Transverse colon (tissue), 4 donors: ENCODE measurements around the gene RALGPS1. TPM values are rescaled to one million over a fixed set of nuclear protein-coding genes. Genes with fewer than 3 reads are reported as not detected.

ENCODE experiments used
- DNase-seq: peaks from one replicate; pipeline ENCODE4 v3.0.0-alpha.2; 2019
- H3K27ac ChIP-seq, 4 donors: fragments of 200-600 bp; sonication (generic); 2 replicates each; pipeline ENCODE4 v1.5.1; 2016 to 2018; ENCODE audit warnings: inconsistent platforms in 4 of 4
- H3K27me3 ChIP-seq: fragments of 200-600 bp; sonication (generic); 2 replicates; pipeline ENCODE4 v1.5.1; 2017; ENCODE audit warnings: inconsistent platforms
- H3K36me3 ChIP-seq, 4 donors: fragments of 200-600 bp; sonication (generic); 2 replicates each; pipeline ENCODE4 v1.5.1; 2017 to 2019; ENCODE audit warnings: inconsistent platforms in 4 of 4
- H3K4me1 ChIP-seq, 4 donors: fragments of 200-600 bp; sonication (generic); 2 replicates each; pipeline ENCODE4 v1.5.1; 2017 to 2020; ENCODE audit warnings: inconsistent platforms in 4 of 4
- H3K4me3 ChIP-seq, 4 donors: fragments of 200-600 bp; sonication (generic); 1 replicate in 1 of 4; 2 replicates in 3 of 4; pipeline versions ENCODE4 v1.5.1 to v1.6.1; 2017 to 2019; ENCODE audit warnings: inconsistent platforms in 4 of 4
- H3K9me3 ChIP-seq, 2 donors: fragments of 200-600 bp; sonication (generic); 2 replicates each; pipeline ENCODE4 v1.5.1; 2017 to 2019; ENCODE audit warnings: inconsistent platforms in 2 of 2
- EP300 ChIP-seq: sonication (generic); formaldehyde crosslinking; IDR thresholded peaks from one replicate; pipeline ENCODE4 v1.6.1; 2017; ENCODE audit warnings: antibody characterized with exemption, low read depth
- POLR2A ChIP-seq: fragments of 450-650 bp; IDR thresholded peaks from one replicate; pipeline ENCODE4 v1.6.1; 2016; ENCODE audit warnings: antibody characterized with exemption, mild to moderate bottlenecking, moderate library complexity
- POLR2AphosphoS5 ChIP-seq, 3 donors: sonication (generic); formaldehyde crosslinking; IDR thresholded peaks; one replicate each; pipeline ENCODE4 v1.6.1; 2016; ENCODE audit warnings: antibody characterized with exemption in 3 of 3
- whole genome bisulfite sequencing, 2 donors: methylation state at CpG; one replicate each; pipeline ENCODE4 v1.1.5; 2018; ENCODE audit warnings: low coverage in 1 of 2; 5-methylcytosine and 5-hydroxymethylcytosine counted together
- in situ Hi-C, 4 donors: fragments of 200-750 bp; cut with MboI; loops; one replicate each; pipeline versions ENCODE4 v1.15.0 to v1.15.1; 2017; ENCODE audit warnings: low sequenced_read_pairs in 3 of 4, low pct_ligation_motif_present in 1 of 4, low pct_unique_long_range_greater_than_20kb in 1 of 4
- intact Hi-C: fragments of 100-400 bp; cut with DNase I; formaldehyde crosslinking; loops from one replicate; pipeline ENCODE4 v1.15.1; 2023; ENCODE audit warnings: low total_unique reads
- total RNA-seq, 4 donors: library from RNA; depleted of rRNA; stranded (reverse); fragments of >200 nt; gene quantifications; one replicate each; pipeline ENCODE4 v1.1.0, GENCODE V29; 2016
- TF ChIP-seq, protein P1 (sequence below), 5 experiments: fragments of 200-600 bp in 3 of 5; fragments of 450-650 bp in 2 of 5; sonication (generic) in 3 of 5; IDR thresholded peaks; 1 replicate in 2 of 5; 2 replicates in 3 of 5; pipeline ENCODE4 v1.5.1; 2016 to 2017; ENCODE audit warnings: antibody characterized with exemption in 5 of 5, inconsistent platforms in 3 of 5, mild to moderate bottlenecking in 2 of 5, moderate library complexity in 1 of 5

Gene RALGPS1
- total RNA-seq, 4 donors from 2014 or later = 46.0 to 119 (median 87.6) TPM

DNA sequence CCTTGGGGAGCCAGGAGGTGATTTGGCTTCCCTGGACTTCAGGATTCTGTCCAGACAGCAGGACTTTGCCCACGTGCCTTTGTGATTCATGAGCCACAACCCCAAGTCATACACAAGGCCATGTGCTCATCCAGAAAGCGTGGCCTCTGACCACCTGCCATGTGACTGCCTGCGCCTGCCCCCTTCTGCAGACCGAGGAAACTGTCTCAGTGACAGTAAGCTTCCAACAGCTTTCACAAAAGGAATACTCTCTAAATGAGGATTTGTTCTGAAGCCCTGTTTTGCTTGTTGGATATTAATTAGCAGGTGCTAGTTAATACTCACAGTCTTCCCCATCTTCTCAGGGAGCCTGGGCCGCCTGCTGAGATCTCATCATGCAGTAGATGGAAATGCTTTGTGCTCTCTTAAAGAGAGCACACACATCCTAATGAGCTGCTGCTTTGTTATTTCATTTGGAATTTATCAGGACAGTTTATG lies 244.8 kb downstream of the RALGPS1 start:
- intact Hi-C loops (no loop called here), in situ Hi-C loops (no loop called here)
- H3K36me3 ChIP-seq = no peaks in the 10 kb centered on the region
- peaks cover 7 to 20% (median 8%) of the 10 kb centered on the region in 4 donors for H3K4me1 ChIP-seq
- peak; percentile 36 for DNase-seq
- TF ChIP-seq, protein P1, sequence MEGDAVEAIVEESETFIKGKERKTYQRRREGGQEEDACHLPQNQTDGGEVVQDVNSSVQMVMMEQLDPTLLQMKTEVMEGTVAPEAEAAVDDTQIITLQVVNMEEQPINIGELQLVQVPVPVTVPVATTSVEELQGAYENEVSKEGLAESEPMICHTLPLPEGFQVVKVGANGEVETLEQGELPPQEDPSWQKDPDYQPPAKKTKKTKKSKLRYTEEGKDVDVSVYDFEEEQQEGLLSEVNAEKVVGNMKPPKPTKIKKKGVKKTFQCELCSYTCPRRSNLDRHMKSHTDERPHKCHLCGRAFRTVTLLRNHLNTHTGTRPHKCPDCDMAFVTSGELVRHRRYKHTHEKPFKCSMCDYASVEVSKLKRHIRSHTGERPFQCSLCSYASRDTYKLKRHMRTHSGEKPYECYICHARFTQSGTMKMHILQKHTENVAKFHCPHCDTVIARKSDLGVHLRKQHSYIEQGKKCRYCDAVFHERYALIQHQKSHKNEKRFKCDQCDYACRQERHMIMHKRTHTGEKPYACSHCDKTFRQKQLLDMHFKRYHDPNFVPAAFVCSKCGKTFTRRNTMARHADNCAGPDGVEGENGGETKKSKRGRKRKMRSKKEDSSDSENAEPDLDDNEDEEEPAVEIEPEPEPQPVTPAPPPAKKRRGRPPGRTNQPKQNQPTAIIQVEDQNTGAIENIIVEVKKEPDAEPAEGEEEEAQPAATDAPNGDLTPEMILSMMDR (IDR thresholded peaks at IDR 0.05) = no peak
- TF ChIP-seq EP300 (peak; percentile 10), POLR2AphosphoS5 (IDR thresholded peaks at IDR 0.05) (peak; percentile 18 to 42 (median 33))
- H3K27ac ChIP-seq = peak overlapping the region in 3 of 4 donors; percentile 26 to 54 (median 27)
- 59% methylated on average over 5 of the region's 5 CpGs; no CpG with 5 or more reads in 1 of the 2 donors for WGBS, 2 donors
- H3K4me3 ChIP-seq = no peak overlapping the region
- H3K27me3 ChIP-seq = no peaks in the 10 kb centered on the region
- no peaks in the 10 kb centered on the region for H3K9me3 ChIP-seq

DNA sequence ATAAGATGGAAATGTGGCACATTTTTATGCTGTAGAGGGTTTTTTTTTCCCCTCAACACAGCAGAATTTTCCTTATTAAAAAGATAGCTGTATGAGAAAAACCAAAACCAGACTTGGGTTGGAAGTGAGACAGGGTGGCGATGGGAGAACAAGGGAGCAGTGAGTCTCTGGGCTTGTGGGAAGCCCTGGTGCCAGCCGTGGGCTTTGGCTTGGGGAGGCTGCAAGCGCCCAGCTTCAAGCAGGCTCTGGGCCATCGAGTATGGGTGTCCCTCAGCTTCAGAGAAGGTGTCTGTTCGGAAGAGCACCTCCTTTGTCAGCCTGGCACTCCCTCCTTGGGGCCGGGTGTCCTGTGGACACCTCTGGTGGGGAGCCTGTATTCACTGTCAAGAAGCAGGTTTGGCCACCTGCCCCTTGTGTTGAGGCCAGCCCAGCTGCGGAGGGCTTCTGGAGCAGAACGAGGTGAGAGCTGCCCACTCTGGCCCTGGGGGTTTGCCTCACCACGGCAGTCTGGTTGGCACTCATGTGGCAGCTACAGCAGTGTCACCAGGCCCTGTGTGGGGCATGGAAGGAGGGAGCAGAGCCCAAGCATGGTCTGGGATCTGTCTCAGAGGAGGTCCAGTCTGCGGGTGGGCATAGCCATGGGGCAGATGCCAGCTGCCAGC lies 245.5 kb downstream of the RALGPS1 start:
- DNase-seq = no peak
- 67 to 85% methylated on average over 1 to 8 of the region's 10 CpGs for WGBS, 2 donors
- in situ Hi-C loops (no loop called here), intact Hi-C loops (no loop called here)
- peaks cover 0 to 13% (median 3%) of the 10 kb centered on the region in 4 donors for H3K4me1 ChIP-seq
- H3K27me3 ChIP-seq = no peaks in the 10 kb centered on the region
- H3K27ac ChIP-seq = peak overlapping the region in 3 of 4 donors; percentile 23 to 54 (median 26)
- TF ChIP-seq EP300 (no peak), POLR2A (no peak), POLR2AphosphoS5 (IDR thresholded peaks at IDR 0.05) (no peak)
- TF ChIP-seq, protein P1 (IDR thresholded peaks at IDR 0.05) = no peak
- no peak overlapping the region for H3K4me3 ChIP-seq
- no peaks in the 10 kb centered on the region for H3K9me3 ChIP-seq
- H3K36me3 ChIP-seq = no peaks in the 10 kb centered on the region

DNA sequence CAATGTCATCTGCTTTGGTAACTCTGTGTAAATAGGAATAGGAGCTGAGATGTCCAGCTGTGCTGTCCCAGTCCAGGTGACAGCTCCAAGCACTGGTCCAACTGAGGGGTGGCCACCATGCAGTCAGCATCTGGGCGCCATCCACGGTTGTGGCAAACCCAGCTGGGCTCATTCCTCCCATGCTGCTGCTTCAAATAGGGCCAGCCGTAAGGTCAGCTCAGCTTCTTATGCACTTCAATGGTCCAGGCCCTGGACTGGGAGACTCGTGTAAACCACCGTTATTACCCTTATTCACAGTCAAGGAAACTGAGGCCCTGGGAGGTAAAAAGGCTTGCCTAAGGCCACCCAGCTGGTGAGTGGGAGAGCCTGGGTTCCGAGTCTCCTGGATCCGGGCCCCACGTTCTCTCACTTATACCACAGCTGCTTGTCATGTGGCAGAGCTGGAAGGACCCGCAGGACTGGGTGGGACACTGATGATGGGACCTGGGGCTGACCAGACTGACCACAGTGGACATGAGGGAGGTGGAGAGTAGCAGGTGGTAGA lies 246.6 kb downstream of the RALGPS1 start:
- TF ChIP-seq POLR2AphosphoS5 (IDR thresholded peaks at IDR 0.05) (no peak), POLR2A (no peak), EP300 (no peak)
- TF ChIP-seq, protein P1 (IDR thresholded peaks at IDR 0.05) = no peak
- H3K4me1 ChIP-seq = peaks cover 0 to 8% (median 0%) of the 10 kb centered on the region in 4 donors
- H3K9me3 ChIP-seq = no peaks in the 10 kb centered on the region
- 98% methylated on average over 7 to 9 of the region's 9 CpGs for WGBS, 2 donors
- intact Hi-C loops (no loop called here), in situ Hi-C loops (no loop called here)
- H3K36me3 ChIP-seq = no peaks in the 10 kb centered on the region
- H3K27me3 ChIP-seq = no peaks in the 10 kb centered on the region
- H3K4me3 ChIP-seq = no peak overlapping the region
- no peak for DNase-seq
- H3K27ac ChIP-seq = no peak overlapping the region

DNA sequence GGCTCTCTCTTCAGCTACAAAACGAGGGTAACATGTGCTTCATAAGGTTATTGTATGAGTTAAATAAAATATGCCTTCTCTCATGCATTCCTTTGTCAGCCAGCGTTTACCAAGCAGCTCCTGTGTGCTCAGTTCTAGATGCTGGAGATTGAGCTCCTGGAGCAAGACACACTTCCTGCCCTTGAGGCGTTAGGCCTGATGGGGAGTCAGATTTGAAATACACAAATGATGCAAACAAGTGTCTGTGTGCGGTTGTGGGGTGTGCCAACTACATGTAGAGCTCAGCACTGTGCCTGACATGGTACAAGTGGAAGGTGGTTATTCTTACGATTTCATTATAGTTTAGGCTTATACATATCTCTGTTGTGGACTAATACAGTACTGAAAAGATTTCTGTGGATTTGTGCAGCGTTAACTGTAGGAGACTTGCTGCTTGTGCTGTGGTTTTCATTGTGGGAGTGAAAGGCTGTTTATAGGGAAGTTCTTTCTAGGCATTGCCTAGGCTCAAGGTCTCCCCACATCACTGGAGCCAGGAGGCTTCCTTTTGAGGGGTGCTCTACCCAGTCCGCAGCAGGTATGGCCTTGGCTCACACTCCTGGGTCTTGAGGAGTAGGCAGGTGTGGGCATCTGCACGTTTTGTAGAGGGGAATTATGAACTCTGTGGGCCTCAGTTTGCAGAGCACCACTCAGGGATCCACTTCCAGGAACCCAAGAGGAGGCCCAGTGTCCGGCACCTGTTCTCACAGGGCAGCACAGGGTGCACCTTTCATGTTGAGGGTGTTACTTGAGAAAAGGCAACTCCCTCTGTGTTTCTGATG lies 247.7 kb downstream of the RALGPS1 start:
- Histone ChIP-seq H3K4me1 (peaks cover 0 to under 1% (median 0%) of the 10 kb centered on the region in 4 donors), H3K36me3 (no peaks in the 10 kb centered on the region), H3K9me3 (no peaks in the 10 kb centered on the region), H3K4me3 (no peak overlapping the region), H3K27me3 (no peaks in the 10 kb centered on the region), H3K27ac (peak overlapping the region in 1 of 4 donors; percentile 13)
- DNase-seq = no peak
- no peak for TF ChIP-seq POLR2AphosphoS5 (IDR thresholded peaks at IDR 0.05)
- intact Hi-C loops = no loop called here
- WGBS, 2 donors = 69 to 100% methylated on average over 1 to 9 of the region's 9 CpGs
- in situ Hi-C loops = no loop called here
